GM03348 (cell line): Measurements from ENCODE around the gene RAB11FIP4.

Experiments used
- DNase-seq: peaks from one replicate; pipeline ENCODE4 v3.0.0; 2012; ENCODE audit warnings: low spot score

The RAB11FIP4 gene

DNA sequence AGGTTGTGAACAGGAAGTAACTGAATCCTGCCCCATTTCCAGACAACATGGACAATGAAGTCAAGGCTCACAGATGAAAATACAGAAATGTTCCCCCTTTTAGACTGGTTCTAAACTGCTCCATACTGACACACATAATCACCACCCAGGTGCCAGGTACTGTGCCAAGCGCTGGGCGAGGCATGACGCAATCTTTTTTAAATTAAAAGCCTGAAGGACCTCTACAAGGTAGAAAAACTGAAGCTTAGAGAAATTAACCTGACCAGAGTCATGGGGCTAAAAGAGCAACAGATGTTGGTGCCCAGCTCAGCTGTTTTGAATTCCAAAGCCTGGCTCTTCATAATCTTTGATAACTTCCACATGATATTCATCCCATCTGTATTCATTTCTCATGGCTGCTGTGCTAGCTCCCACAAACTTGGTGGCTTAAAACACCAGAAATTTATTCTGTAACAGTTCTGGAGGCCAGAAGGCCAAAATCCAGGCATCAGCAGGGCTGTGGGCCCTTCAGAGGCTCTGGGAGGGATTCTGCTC, 4.9 kb upstream of the RAB11FIP4 start:
- no peak for DNase-seq

DNA sequence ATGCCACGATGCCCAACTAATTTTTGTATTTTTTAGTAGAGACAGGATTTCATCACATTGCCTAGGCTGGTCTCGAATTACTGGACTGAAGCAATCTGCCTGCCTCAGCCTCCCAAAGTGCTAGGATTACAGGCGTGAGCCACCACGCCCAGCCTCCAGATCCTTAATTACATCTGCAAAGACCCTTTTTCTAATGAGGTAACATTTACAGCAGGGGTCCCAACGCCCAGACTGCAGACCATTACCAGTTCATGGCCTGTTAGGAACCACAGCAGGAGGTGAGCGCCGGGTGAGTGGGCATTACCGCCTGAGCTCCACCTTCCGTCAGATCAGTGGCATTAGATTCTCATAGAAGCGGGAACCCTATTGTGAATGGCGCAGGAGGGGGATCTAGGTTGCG, 4.0 kb upstream of the RAB11FIP4 start:
- no peak for DNase-seq

DNA sequence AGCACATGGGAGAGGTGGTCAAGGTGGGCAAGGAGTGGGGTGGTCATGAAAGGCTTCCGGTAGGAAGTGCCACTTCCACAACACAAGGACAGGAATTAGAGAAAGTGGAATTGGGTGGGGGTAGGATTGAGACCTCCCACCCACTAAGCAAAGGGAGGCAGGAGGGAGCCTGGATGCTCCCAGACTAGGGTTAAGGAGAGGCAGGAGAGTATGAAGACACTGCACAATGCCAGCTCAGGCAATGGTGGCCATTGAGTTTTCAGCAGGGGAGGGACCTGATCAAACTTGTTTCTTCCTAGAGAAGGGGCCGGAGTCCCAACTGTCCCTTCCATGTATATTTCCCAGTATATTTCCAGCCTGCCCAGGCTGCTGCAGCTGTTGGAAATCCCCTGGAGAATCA, 3.1 kb upstream of the RAB11FIP4 start:
- DNase-seq, result no peak

DNA sequence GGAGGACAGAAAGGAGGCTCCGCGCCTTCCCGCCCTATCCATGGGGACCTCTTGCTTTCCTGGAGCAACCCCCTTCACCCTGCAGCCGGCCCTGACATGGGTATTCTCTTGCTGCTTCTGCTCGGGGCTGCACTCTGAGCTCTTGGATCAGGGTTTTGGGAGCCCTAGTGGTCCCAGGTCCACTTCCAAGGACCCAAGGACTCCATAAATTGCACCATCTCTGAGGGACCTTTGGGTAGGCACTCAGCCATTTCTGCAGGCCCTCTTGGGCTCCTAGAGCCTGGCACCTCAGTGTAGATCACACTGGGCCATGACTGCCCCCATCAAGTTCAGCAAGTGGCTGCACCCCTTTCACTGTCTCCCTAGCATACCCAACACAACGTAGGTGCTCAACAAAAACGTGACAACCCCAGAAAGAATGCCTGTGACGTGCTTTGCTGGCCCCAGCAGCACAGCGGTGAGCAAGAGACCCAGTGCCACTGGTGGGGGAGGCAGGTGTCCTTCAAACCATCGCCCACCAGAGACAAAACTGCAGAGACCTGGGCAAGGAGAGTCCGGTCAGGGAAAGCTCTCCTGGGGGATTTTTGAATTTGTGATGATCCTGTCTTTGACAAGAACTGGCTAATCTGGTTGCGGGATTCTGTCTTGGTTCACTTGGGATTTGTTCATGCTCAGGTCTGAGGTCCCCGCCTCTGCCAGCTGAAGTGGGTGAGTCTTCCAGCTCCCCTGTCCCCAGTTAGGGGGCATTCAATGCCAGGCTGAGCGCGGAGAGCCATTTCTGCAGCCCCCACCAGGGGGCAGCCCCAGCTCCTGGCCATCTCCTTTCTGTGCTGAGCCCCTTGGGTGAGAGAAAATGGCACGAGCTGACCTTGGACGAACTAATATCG, 2.5 kb upstream of the RAB11FIP4 start:
- peak; percentile 68 for DNase-seq

DNA sequence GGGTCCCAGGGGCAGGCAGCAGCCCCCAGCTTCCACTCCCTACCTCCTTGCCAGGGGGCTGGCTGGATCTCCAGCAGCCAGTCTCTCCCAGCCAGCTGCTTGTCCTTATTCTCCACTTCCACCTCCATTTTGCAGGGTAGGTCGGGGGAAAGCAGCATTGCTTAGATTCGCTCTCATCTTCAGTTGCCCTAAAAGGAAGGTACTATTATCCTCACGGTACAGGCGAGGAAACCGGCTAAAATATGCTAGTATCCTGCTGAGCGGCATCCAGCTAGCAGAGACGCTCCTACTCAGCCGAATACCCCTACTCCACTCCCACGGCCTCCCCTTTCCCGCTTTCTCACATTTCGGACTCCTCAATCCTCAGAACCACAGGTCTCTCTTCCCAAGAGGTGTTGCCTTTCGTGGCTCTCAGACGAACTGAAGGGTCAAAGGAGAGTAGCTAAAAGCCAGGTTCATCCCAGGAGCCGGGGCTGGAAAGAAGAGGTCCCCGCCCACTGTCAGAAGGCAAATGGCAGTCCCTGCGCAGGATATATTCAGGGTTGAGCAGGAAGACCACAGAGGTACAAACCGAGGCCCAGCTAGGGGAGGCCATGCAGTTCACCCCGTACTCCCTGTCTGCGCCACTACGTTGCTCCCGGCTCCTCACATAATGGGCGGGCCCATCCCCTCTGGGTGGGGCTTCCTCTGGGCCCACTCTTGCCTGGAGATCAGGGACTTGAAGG, 1.7 kb upstream of the RAB11FIP4 start:
- DNase-seq, result no peak

DNA sequence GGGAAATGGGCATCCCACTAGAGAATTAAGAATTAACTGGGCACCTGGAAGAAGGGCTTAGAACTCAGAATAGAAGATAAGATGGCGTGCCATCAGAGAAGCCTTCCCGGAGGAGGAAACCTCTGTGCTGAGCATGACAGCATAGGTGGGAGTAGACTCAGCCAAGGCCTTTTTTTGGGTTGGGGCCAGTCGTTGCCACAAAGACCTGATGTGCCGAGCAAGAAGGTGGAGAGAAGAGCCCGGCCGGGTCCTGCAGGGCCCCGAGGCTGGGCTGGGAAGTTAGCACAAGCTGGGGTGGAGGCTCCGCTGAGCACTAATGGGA, 1.1 kb upstream of the RAB11FIP4 start:
- no peak for DNase-seq

DNA sequence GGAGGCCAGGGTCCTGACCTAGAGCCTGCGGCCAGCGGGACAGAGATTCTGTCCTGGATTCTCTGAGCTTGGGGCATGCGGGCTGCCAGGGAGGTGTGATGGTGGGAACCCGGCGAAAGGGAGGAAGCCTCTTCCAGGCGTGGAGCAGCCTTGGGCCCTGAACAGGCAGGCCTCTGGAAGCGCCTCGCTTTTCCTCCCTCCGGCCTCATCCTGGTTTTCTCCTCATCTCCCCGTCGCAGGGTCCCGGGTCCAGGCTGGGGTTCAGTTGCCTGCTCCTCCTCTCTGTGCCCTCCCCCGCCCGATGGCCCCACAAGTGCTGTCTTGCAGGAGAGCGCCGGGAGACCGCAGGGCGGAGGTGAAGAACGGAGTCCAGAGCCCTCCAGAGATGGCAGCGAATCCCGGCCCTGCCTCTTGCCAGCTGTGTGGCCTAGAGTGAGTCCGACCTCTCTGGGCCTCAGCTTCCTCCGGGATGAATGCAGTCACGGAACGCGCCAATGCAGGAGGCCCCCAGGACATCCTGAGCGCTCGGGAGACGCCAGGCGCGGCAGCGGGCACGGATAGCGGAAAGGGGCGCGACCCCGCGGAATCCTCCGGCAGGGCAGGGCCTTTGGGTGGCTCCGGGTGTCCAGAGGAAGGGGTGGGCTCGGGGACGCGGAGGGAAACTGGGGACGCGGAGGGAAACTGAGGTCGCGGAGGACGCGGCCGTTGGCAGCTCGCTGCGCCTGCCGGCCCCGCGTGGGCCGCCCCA, 553 bp upstream of the RAB11FIP4 start:
- no peak for DNase-seq

DNA sequence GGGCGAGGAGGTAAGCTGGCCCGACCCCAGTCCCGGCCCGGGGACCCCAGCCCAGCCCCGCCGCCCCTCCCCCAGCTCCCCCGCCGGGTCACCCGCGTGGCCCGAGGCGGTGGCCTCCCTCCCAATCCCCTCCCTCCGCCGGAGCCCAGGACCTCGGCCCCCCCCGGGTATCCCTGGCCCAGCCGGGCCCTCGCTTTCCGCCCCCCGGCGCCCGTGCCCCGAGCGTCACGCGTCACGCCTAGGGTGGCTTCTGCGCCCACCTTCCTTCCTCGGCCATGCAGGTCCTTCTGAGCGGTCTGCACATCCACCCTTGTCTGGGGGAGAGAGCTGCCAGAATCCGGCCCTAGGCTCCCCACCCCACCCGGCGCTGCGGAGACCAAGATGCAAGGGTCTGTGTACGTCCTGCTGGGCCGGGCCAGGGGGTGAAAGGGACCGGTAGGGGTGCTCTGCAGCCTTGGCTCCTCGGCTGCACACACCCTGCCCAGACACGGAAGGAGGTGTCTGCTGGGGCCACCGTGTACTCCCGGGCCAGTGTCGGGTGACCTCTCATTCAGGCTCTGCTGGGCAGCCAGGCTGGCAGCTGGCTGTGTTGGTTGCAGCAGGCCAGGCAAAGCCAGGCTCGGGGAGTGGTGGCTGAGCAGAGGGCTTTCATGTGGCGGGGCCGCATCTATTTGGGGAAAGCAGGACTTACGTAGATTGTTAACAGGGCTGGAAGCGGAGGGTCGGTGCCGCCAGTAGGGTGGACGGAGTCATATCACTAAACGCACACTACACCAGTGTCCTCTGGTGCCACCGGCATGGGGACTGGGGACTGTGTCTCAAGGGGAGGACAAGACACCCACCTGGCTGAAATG, 754 bp downstream of the RAB11FIP4 start:
- DNase-seq, result no peak

DNA sequence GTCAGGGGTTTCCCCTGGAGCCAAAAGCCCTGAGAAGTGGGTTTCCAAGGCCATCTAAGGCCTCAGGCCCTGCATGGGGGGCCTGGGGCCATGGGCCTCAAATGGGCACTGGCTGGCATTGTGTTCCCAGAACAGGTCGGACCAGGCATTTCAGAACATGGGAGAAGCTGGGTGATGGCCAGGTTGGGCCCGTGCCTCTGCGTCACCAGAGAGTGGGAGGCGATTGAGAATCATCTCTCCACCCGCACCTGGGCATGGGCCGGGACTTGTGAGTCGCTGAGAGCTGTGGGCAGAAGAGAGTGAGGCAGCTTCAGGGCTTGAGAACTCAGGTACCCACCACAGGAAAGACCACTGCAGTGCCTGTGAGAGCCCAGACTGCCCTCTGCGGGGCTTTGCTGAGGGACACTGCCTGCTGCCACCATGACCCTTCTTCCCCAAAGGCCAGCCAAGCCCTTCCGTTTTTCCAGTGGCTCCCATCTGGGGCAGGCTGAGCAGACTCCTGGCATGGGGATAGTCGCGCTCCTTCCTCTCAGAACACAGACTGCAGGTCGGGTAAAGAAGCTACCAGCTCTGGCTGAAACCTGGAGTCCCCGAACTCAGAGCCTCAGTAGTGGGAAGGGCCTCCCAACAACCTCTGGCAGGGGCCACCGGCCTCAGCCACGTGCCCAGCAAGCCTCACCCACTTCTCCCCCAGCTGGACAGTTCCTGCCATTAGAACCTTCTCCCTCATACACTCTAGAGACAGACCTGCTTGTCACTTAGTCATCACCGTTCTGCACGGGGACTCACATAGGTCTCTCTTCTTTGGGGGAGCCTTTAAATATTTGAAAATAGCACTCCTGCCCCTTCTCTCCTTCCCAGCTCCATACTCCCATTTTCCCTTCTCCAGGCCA, 1.6 kb downstream of the RAB11FIP4 start:
- DNase-seq, result no peak

DNA sequence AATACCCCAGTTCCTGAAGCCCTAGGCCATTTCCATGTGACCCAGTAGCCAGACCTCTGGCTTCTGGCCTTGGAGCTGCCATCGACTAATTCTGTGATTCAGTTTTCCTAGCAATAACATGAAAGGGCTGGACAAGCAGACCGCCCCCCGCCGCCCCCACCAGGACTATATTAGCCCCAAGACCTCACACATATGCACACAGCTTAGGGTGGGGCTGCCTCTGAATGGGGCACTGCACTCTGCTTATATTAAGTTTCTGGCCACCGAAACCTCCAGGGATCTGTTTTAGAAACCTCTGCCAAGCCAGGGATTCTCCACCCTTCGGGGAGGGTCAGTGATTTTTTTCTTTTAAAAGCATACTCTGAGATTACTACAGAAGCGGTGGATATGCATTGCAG, 2.3 kb downstream of the RAB11FIP4 start:
- DNase-seq, result no peak

DNA sequence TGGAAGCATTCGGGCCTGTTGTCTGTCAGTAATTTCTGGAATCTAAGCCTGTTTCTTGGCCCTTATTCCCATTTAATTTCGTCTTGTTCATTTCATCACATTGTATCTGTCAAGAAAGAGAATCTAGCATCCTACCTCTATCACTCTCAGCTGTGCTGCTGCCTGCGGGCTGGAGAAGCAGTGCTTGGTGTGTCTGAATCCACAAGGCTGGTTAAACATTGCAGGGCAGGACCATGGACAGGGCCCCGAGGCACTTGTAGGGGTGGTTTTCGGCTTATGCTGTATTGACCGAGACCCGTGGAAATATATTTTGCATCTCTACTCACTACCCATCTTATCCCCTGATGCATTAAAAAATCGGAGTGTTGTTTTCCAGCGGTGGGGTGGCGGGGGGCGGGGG, 3.1 kb downstream of the RAB11FIP4 start:
- DNase-seq, result peak; percentile 84

DNA sequence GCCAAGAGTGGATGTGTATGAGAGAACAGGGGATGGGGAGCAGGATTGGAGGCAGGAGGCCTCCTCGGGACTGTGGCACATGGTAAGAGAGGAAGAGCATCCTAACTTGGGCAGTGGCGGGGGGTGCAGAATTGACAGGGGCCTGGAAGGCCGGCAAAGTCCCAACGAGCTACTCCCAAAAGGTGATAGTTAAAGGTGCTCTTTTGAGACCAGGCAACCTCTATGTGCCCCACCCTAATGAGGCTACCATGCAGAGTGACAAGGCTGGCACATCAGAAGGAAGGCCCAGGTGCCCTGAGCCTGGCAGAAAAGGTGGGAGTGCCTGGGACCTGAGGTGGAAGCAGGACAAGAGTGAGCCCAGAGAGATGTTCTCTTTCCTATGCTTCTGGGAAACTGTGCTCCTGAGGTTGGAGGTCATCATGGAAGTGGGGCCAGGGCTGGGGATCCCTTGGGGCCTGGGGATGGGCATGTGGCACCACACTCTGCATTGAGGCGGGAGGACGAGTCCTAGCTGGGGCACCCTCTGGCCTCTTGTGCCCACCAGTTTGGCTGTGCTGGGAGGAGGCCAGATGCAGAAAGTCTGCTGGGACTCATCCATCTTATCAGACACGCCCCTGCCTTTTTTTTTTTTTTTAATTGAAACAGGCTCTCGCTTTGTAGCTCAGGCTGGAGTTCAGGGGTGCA, 5.9 kb downstream of the RAB11FIP4 start:
- no peak for DNase-seq

DNA sequence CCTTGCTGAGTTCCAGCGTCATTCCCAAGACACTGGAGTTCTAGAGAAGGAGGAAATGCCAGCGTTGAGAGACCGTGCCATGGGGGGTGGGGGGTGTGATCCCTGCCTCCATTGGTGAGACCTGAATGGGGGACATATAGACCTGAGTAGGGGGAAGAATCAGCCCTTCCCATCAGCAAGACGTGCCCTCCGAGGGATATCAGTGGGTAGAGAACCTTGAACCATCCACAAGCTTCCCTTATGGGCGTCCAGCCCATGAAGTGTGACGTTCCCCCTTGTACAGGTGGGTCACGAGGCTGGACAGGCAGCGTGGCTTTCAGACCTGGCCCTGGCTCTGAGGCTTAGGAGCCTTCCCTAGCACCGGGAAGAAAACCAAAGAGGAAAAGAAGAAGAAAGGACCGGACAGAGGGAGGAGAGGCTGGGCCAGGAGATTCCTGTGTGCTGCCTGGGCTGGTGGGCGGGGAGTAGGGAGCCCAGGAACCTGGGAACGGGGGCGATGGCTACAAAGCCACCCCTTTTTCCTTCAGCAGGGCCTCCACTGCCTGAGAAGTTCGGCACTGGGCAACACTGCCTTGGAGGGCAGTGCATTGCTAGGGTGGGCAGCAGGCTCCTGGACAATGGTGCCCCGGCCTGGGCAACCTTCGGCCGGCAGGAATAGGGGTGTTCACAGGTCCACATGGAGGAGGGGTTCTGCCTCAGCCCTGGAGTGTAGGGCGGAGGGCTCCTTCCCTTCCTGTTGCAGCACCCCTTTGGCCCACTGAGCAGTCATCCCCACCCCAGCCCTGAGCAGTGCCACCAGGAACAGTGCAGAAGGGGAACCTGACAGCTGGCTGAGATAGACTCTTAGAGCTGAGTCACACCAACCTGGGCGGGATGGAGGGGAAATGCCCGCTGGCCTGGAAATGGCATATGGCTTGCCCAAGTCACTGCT, 7.2 kb downstream of the RAB11FIP4 start:
- no peak for DNase-seq

DNA sequence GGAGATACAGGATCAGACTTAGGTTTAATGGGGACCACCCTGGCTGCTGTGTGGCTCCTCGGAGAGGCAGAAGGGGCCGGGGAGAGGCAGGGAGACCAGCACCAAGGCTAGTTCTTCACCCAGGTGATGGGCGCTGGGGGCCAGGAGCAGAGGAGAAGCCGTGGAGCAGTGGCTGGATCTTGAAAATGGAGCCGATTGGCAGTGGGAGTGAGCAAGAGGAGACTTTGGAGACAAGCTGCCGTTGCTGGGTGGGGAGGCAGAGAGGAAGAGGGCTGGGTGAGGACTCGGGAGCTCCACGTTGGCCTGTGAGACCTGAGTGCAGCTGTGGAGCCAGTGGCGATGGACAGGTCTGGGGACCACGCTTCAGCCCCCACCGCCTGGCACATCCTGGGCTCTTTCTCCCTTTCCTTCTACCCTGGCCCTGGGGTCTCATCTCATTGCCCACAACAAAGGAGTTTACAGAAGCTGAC, 9.0 kb downstream of the RAB11FIP4 start:
- DNase-seq, result no peak

DNA sequence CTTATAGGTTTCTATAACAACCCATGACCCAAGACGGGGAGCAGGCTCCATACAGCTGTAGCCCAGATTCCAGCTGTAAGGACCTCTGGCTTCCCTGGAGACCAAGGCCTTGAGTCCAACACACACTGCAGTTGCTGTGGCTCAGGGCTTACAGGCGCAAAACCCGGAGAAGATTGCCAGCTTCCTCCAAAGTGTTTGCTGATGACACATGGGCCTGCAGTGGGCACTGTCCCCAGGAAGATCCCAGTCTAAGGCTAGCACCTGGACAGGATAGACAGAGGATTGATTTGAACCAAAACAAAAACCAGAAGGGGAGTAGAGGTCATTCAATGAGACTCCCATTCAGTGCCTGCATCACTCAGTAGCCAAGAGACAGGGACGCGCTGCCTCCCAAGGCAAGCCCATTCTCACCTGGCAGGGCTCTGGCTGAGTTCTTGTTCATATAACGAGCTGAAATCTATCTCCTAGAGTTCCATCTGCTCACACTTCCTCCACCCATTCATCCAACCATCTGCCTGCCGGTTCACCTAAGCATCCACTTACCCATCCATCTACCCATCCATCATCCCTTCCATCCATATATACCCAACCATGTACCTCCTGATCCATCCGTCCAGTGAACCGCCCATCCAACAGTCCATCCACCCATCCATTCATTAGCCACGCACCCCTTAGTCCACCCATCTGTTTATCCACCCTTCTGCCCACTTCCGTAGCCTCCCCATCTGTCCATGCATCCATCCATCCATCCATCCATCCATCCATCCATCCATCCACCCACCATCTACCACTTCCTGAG, 10.2 kb downstream of the RAB11FIP4 start:
- no peak for DNase-seq

DNA sequence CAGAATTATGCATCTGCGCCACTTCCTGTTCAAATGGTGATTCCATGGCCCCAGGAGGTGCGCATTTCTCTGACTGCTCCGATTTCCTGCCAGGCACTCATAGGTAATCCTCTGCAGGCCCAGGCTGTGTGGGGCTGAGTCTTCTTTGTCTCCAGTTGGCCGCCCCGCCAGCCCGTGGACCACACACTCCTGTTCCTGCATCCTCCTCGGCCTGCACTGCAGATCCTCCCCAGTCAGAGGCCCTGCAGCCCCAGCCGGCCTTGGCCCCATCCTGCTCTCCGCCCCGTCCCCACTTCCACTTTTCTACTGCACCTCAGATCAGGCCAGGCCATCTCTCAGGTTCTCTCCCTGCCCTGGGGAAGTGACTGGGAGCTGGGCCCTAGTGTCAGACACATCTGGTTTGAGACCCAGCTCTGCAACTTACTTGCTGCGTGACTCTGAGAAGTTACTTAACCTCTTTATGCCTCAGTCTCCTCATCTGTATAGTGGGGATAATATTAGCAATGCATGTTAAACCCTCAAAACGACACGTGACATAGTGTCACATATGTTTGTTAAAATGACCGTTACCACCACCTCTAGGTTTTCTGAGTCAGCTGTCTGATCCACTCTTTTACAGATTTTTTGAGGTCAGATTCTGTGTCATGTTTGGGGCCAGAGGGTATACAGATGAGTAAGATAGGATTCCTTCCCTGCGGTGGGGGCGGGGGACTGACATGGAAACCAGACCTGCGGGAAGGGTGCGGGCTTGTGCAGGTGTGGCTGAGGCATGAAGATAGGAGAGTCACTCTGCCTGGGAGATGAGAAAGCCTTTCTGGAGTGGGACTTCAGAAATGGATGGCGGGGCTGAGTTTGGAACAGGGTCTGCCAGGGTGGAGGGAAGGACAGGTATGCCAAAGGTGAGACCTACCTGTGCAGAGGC, 12.8 kb downstream of the RAB11FIP4 start:
- DNase-seq, result no peak

DNA sequence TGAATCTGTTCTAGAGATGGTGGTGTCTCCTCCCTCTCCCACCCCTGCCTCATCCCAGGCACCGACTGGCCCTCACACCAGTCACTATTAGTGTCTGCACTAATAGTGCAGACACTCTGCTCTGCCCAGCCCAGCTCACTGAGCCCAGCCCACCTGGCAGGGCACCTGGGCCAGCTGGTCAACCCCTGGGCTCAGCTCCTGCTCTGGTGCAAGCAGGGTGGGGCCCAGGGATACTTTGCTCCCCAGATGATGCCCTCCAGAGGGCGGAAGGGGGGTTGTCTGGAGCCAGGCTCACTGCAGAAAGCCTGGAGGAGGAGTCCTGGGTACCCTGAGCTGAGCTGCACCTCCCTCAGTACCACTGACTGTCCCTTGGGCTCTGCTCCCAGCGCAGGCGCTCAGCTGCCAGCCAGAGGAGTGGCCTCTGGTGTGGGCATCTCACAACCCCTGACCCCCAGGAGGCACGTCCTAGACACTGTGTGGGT, 14.5 kb downstream of the RAB11FIP4 start:
- DNase-seq, result no peak
